HPDE6-E6E7 (cell line): ENCODE measurements around the gene ZNF570.

Source experiments
- DNase-seq: peaks from one replicate; pipeline ENCODE4 v3.0.0; 2011; ENCODE audit warnings: missing footprints; ENCODE audit errors: extremely low spot score

ZNF570 gene

GRCh38 chr19:37468961-37469777, at the start of gene ZNF570:
Gene ZNF570, plus strand, starts transcription at chr19:37469356. Its CDS starts 999 bp downstream, at chr19:37470355.
- peak; percentile 71 for DNase-seq

- no peak for DNase-seq
Observed at GRCh38 chr19:37452500-37453245, 16.5 kb upstream of the ZNF570 start.

DNA sequence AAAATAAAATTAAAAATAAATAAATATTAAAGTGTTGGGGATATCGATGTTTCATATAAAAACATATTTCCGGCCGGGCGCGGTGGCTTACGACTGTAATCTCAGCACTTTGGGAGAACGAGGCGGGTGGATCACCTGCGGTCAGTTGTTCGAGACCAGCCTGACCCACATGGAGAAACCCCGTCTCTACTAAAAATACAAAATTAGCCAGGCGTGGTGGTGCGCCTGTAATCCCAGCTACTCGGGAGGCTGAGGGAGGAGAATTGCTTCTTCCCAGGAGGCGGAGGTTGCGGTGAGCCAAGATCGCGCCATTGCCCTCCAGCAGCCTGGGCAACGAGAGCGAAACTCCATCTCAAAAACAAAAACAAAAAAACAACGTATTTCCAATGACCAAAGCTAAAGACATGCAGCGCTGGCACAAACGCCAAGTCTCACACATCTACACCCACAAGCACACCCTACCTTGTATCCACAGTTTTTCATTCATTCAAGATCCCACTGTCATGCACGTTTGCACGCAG, 2.8 kb upstream of the ZNF570 start:
- DNase-seq, result no peak

DNA sequence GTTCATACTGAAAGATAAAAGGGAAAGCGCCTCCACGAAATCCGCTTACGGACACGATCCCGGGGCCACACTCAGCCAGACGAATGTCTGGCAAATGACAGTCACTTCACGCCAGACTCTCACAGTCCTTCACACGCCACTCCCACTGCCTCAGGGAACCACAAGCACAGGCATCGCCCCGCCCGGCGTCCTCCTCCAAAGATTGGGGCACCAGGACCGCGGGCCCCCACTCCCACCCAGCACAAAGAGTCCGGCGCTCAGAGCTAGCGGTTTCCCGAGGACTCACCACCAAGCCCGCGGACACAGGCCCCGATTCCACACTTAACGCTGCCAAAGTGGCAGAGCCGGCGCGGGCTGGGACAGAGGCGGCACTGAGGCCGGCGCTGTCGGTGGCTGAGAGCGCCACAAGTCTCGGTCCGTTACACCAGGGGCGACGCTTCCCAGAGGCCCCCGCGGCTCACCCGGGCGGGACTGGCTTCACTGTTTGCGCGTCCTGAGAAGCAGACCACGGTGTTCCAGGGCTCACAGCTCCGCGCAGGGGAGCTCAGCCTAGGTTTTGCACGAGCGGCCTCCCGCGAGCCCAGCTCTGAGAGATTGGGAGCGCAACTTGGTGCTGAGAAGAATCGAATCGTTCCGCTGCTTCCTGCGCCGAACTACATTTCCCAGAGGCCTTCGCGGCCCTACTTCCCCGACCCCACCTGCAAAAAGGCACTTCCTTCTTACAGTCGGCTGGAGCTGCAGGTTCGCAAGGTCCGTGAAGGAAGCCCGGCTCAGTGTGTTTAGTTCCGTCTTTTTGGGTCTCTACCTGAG, 2.2 kb upstream of the ZNF570 start, which contains the start of gene ZNF569:
Gene ZNF569, minus strand, starts transcription at position 647 of the 810 bp plus-strand sequence. CDS start 22,523 bp downstream, outside the sequence.
- DNase-seq, result peak; percentile 84

DNA sequence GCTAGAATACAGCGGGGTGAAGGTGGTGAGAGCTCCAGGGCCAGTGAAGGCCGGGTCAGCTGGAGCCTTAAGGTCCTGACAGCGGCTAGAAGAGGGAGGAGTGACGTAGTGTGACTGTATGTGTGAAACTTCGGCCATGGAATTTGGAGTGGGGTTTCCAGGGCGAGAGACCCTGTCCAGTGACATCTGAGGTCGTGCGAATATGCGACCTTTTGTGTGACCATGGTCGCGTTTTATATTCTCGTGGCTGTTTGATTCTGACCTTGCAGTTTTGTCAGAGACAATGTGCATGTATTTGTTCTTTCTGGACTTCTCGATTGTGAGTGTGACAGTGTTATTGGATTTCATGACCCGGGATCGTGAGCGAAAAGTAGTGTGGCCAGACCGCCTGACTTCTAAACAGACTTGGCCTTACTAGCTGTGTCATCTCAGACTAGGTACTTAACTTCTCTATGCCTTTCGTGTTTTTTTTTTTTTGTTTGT, 1.5 kb upstream of the ZNF570 start:
- no peak for DNase-seq

GRCh38 chr19:37470216-37470615, 1.1 kb downstream of the ZNF570 start:
- DNase-seq, result no peak

GRCh38 chr19:37472165-37472564, 3.0 kb downstream of the ZNF570 start:
- DNase-seq, result no peak

- no peak for DNase-seq
Observed at GRCh38 chr19:37484406-37485168, 15.4 kb downstream of the ZNF570 start.

DNA sequence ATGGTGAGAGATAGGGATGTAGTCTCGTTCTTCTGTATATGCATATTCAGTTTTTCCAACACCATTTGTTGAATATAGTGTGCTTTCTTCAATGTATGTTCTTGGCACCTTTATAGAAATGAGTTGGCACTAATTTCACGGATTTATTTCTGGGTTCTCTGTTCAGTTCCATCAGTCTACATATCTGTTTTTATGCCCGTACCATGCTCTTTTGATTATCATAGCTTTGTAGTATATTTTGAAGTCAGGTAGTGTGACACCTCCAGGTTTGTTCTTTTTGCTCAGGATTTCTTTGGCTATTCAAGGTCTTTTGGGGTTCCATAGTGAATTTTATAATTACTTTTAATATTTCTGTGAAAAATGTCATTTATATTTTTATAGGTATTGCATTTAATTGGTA, 23.1 kb downstream of the ZNF570 start:
- no peak for DNase-seq

DNA sequence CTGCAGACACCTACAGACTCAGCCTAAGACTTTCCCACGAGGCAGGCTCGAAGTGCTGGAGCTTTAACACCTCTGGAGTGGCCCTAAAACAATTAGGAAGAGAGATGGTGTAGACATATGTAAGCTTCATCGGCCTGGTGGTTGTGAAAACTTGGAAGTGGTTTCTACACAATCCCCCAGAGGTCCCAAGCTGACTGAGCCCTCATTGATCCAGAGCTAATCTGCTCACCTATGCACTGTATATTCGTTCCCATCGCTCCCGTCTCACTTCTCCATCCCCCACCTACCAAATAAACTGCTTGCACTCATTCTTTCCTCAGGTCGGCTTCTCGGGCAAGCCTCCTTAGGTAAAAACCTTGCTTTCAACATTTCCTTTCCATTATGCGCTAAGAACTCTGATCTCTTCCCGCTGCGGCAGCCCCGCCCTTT, 36.8 kb downstream of the ZNF570 start:
- peak; percentile 13 for DNase-seq

DNA sequence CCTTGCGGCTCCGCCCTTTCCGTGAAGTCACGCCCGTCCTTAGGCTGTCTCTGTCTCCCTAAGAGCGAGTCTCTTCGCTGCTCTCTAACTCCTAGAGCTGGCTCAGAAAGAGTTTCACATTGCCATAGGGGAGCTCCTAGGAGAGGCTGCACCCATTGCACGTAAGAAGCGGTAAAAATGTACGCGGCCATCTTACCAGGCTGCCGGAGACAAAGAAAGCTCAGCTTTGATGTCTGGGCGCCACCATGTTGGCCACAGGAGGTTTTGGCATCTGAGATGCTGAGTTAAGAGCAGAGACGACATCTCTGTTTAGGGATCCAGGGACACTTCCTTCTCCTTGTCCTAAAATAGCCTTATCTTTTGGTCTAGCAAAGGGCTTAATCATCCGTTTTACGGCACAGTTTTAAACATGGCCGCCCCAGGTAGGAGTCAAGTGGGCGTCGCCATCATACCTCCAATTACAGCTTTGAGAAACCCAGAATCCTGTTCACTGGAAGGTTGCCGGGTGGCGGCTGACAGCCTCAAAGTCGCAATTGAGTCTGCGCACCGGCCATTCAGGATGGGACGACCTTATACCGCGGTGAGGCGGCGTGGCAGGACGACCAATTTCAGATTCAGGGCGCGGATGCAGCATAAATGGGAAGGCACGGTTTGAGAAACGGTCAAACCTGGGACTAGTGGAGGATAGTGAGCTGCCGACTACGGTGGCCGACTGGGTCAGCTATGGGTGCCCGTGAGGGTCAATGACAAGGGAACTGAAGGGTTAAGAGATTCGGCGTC, 37.4 kb downstream of the ZNF570 start, which contains the start of gene ZNF793:
Gene ZNF793, plus strand, starts transcription at position 553 of the 780 bp plus-strand sequence. CDS start 16,501 bp downstream, outside the sequence.
- peak; percentile 90 for DNase-seq

- no peak for DNase-seq
Observed at GRCh38 chr19:37507167-37507464, 38.0 kb downstream of the ZNF570 start.

DNA sequence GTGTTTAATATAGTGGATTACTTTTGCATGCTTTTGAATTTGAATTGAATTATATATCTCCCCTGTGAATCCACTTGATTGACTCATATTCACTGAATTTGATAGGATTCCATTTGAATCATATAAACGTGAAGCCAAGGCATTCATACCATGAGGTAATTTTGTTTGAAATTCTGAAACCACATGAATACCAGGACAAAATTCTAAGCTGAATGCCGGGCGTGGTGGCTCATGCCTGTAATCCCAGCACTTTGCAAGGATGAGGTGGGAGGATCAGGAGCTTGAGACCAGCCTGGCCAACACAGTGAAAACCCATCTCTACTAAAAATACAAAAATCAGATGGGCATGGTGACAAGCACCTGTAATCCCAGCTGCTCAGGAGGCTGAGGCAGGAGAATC, 42.0 kb downstream of the ZNF570 start:
- no peak for DNase-seq

GRCh38 chr19:37511821-37512220, 42.7 kb downstream of the ZNF570 start:
- no peak for DNase-seq

GRCh38 chr19:37513397-37513796, 44.2 kb downstream of the ZNF570 start:
- DNase-seq, result no peak

GRCh38 chr19:37519890-37520289, 50.7 kb downstream of the ZNF570 start:
- DNase-seq, result peak; percentile 74

- no peak for DNase-seq
Observed at GRCh38 chr19:37537391-37537947, 68.3 kb downstream of the ZNF570 start.
